ENCODE results near the gene COL8A2. TPM values are rescaled to one million over a fixed set of nuclear protein-coding genes. Genes with fewer than 3 reads are reported as not detected.
A peak's percentile ranks its signal among the peaks of the same experiment; 100 is the strongest.

The COL8A2 gene
- total and polyA plus RNA-seq, 3 experiments from 2014 or later = 0.07 to 0.18 TPM; not detected in 1

DNA sequence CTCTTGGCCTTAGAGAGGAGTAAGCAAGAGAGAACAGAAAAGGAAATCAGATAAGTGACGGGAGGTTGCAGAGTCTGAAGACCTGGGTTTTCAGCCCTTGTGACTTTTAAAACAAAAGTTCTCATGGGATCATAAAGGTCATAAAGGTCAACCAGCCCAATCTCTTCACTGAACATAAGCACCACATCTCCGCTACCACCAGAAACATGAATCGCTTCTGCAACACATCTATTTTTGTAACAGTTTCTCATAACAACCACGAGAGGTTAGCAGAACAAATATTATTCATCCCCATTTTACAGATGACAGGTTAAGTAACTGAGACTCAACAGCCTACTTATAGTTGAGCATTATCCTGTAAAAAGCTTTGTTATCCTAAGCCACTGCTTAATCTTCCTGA, 18.4 kb upstream of the COL8A2 start:
- Mint-ChIP-seq H3K36me3 (peaks cover 0 to 35% (median 8%) of the 10 kb centered on the region in 3 donors), H3K27ac (peak overlapping the region in 3 of 8 donors; percentile 1 to 55 (median 29)), H3K9me3 (no peaks in the 10 kb centered on the region), H3K4me3 (peak overlapping the region in 1 of 7 donors; percentile 17), H3K27me3 (peaks cover 0 to 1% of the 10 kb centered on the region in 2 donors), H3K4me1 (peaks cover 34 to 62% (median 60%) of the 10 kb centered on the region in 3 donors)
- ChIA-PET CTCF (interaction anchor here (5.9 kb wide), 1 partner anchor 45 kb away, joined by 36 read pairs; no protein-coding TSS in a partner anchor), POLR2A (no interaction called here)
- H3K4me3 ChIP-seq (ENCODE audit: low read length) = no peak overlapping the region
- no peak for DNase-seq
- H3K27ac ChIP-seq (ENCODE audit: low read depth, low read length) = no peak overlapping the region
- H3K9me3 ChIP-seq (ENCODE audit: low read length) = no peaks in the 10 kb centered on the region
- H3K4me1 ChIP-seq (ENCODE audit: insufficient read depth, low read length) = peaks cover 8% of the 10 kb centered on the region
- peaks cover 10% of the 10 kb centered on the region for H3K36me3 ChIP-seq (ENCODE audit: insufficient read depth, low read length)
- no peaks in the 10 kb centered on the region for H3K27me3 ChIP-seq (ENCODE audit: insufficient read depth, low read length, poor library complexity, severe bottlenecking)

DNA sequence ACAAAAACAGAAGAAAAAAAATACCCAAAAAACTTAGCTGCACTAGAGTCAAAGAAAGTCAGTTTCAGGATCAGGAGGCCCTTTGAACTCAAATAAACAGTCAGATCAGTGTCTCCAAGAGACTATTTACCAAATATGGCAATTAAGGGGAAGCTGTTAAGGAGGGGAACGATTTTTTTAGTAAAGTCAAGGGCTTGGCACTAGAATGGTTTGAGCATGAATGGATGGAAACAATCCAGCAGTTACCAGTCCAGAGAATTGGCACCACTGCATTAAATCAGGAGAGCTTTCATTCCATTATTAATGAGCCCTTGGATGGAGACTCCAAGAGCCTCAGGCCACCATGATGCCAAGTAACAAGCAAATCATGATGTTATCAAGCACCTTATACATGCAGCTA, 17.1 kb upstream of the COL8A2 start:
- POLR2A ChIA-PET = interaction anchor here (0.6 kb wide), 1 partner anchor 10 kb away, joined by 3 read pairs; no protein-coding TSS in a partner anchor
- peaks cover 23% of the 10 kb centered on the region for H3K36me3 ChIP-seq (ENCODE audit: insufficient read depth, low read length)
- H3K4me3 ChIP-seq (ENCODE audit: low read length) = no peak overlapping the region

DNA sequence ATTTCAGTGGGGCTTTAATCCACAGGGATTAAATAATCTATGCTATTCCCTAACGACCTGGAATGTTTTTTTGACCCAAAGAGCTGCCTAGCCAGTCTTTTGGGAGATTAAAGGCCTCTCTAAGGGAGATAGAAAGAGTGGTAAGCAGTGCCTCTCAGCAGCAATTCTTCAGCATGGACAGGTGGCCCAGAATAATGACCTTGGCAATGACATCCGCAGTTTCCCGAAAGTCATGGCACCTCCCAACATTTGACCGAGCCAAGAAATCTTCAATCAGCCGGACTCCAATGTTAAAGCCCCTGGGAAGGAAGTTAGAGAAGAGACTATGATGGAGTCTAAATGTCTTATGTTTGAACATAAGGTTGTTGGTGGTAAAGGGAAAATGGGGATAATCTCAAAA, 14.5 kb upstream of the COL8A2 start:
- Mint-ChIP-seq H3K27ac (peak overlapping the region in 4 of 8 donors; percentile 9 to 87 (median 57)), H3K4me3 (no peak overlapping the region), H3K27me3 (peaks cover 0 to 1% of the 10 kb centered on the region in 2 donors), H3K4me1 (peaks cover 17 to 43% (median 37%) of the 10 kb centered on the region in 3 donors), H3K9me3 (no peaks in the 10 kb centered on the region), H3K36me3 (peaks cover 0 to 52% (median 14%) of the 10 kb centered on the region in 3 donors)
- no peak overlapping the region for H3K27ac ChIP-seq (ENCODE audit: low read depth, low read length)
- no peaks in the 10 kb centered on the region for H3K9me3 ChIP-seq (ENCODE audit: low read length)
- H3K4me1 ChIP-seq (ENCODE audit: insufficient read depth, low read length) = no peaks in the 10 kb centered on the region
- H3K27me3 ChIP-seq (ENCODE audit: insufficient read depth, low read length, poor library complexity, severe bottlenecking) = no peaks in the 10 kb centered on the region
- POLR2A ChIA-PET = no interaction called here
- peaks cover 30% of the 10 kb centered on the region for H3K36me3 ChIP-seq (ENCODE audit: insufficient read depth, low read length)
- CTCF ChIA-PET = no interaction called here
- DNase-seq = no peak
- H3K4me3 ChIP-seq (ENCODE audit: low read length) = no peak overlapping the region

More for the DNA sequence above, 17.1 kb upstream of the COL8A2 start:
- peaks cover 26 to 51% (median 50%) of the 10 kb centered on the region in 3 donors for H3K4me1 Mint-ChIP-seq
- no peak overlapping the region for H3K4me3 Mint-ChIP-seq
- no peaks in the 10 kb centered on the region for H3K9me3 Mint-ChIP-seq
- CTCF ChIA-PET = interaction anchor here (0.7 to 5.9 kb wide), 4 partner anchors 9 to 144 kb away, joined by 3 to 36 read pairs (median 4); no protein-coding TSS in a partner anchor
- peak overlapping the region in 2 of 8 donors; percentile 56 to 66 for H3K27ac Mint-ChIP-seq
- peaks cover 0 to 48% (median 14%) of the 10 kb centered on the region in 3 donors for H3K36me3 Mint-ChIP-seq
- Histone ChIP-seq H3K27me3 (ENCODE audit: insufficient read depth, low read length, poor library complexity, severe bottlenecking) (no peaks in the 10 kb centered on the region), H3K4me1 (ENCODE audit: insufficient read depth, low read length) (no peaks in the 10 kb centered on the region), H3K9me3 (ENCODE audit: low read length) (no peaks in the 10 kb centered on the region), H3K27ac (ENCODE audit: low read depth, low read length) (no peak overlapping the region)
- no peak for DNase-seq
- peaks cover 0 to 1% of the 10 kb centered on the region in 2 donors for H3K27me3 Mint-ChIP-seq

DNA sequence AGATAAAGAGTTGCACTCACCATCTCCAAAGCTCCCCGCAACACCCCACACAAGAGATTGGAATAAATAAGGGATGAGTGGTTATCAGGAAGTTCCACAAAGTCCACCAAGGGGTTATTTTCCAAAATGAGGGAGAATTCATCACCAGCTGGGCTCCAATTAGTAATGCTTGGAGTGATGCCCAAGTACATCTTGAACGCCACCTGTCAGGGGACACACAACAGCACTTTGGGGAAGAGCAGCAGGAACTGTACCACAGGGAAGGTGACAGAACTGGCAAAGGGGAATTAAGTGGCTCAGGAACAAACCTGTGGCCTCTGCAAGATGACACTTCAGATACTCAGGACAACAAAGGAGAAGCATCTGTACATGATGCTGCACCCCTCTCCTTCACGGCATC, 12.8 kb upstream of the COL8A2 start:
- H3K27ac Mint-ChIP-seq = peak overlapping the region in 4 of 8 donors; percentile 19 to 70 (median 62)

DNA sequence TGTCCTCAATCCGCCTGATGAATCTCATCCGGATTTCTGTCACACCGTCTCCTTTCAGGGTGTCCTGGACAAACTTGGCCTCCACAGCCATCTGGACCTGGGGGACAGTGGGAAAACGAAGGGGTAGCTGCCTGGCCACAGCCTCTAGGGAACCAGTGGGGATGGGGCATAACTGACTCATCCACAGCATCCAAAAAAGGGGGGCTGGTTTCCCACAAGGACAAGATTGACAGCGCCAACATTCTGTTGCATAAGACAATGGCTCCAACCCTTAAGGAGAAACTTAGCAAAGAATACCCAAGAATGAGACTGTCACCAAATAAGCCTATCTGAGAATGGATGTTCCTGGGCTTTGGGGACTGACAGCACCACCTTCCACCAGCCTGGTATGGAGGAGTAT, 12.2 kb upstream of the COL8A2 start:
- Histone ChIP-seq H3K27me3 (ENCODE audit: insufficient read depth, low read length, poor library complexity, severe bottlenecking) (no peaks in the 10 kb centered on the region), H3K36me3 (ENCODE audit: insufficient read depth, low read length) (peaks cover 30% of the 10 kb centered on the region), H3K27ac (ENCODE audit: low read depth, low read length) (no peak overlapping the region), H3K4me3 (ENCODE audit: low read length) (no peak overlapping the region), H3K4me1 (ENCODE audit: insufficient read depth, low read length) (no peaks in the 10 kb centered on the region), H3K9me3 (ENCODE audit: low read length) (no peaks in the 10 kb centered on the region)
- peaks cover 0 to 1% of the 10 kb centered on the region in 2 donors for H3K27me3 Mint-ChIP-seq
- peak overlapping the region in 1 of 8 donors; percentile 19 for H3K27ac Mint-ChIP-seq
- ChIA-PET CTCF (interaction anchor here (1.2 to 4.4 kb wide), 2 partner anchors 38 to 51 kb away, joined by 5 to 76 read pairs; no protein-coding TSS in a partner anchor), POLR2A (no interaction called here)
- H3K4me3 Mint-ChIP-seq = no peak overlapping the region
- peaks cover 0 to 46% (median 14%) of the 10 kb centered on the region in 3 donors for H3K36me3 Mint-ChIP-seq
- peaks cover 8 to 28% (median 24%) of the 10 kb centered on the region in 3 donors for H3K4me1 Mint-ChIP-seq
- no peaks in the 10 kb centered on the region for H3K9me3 Mint-ChIP-seq
- no peak for DNase-seq

More for the DNA sequence above, 12.8 kb upstream of the COL8A2 start:
- POLR2A ChIA-PET = no interaction called here
- H3K36me3 Mint-ChIP-seq = peaks cover 0 to 48% (median 14%) of the 10 kb centered on the region in 3 donors
- H3K27ac ChIP-seq (ENCODE audit: low read depth, low read length) = no peak overlapping the region
- H3K27me3 Mint-ChIP-seq = peaks cover 0 to 1% of the 10 kb centered on the region in 2 donors
- no peaks in the 10 kb centered on the region for H3K27me3 ChIP-seq (ENCODE audit: insufficient read depth, low read length, poor library complexity, severe bottlenecking)
- H3K4me3 Mint-ChIP-seq = no peak overlapping the region
- H3K4me3 ChIP-seq (ENCODE audit: low read length) = no peak overlapping the region
- peaks cover 8 to 33% (median 28%) of the 10 kb centered on the region in 3 donors for H3K4me1 Mint-ChIP-seq
- DNase-seq = no peak
- H3K36me3 ChIP-seq (ENCODE audit: insufficient read depth, low read length) = peaks cover 30% of the 10 kb centered on the region
- H3K9me3 ChIP-seq (ENCODE audit: low read length) = no peaks in the 10 kb centered on the region
- CTCF ChIA-PET = no interaction called here
- H3K4me1 ChIP-seq (ENCODE audit: insufficient read depth, low read length) = no peaks in the 10 kb centered on the region
- no peaks in the 10 kb centered on the region for H3K9me3 Mint-ChIP-seq

DNA sequence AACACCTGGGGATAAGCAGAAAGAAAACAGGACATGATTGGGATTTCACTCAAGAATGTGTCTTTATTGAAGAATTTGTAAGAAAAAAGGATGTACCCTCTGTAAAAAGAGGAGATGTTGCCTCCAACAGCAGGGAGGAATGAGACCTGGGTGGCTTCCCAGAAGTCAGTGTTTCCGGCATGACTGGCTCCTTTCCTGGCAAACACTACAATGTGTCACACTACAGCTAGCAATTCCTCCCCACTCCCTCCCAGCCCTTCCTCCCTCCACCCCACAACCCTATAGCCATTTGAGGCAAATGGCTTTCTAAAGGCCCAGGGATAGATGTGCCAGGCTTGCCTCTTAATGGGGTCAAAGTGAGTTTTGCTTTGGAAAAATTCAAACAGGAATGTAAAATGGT, 11.5 kb upstream of the COL8A2 start:
- ChIA-PET POLR2A (no interaction called here), CTCF (interaction anchor here (1.2 to 4.4 kb wide), 3 partner anchors 9 to 51 kb away, joined by 5 to 76 read pairs (median 8); no protein-coding TSS in a partner anchor)
- no peak overlapping the region for H3K4me3 Mint-ChIP-seq
- DNase-seq = no peak
- H3K27ac Mint-ChIP-seq = peak overlapping the region in 5 of 8 donors; percentile 8 to 82 (median 47)
- Histone ChIP-seq H3K36me3 (ENCODE audit: insufficient read depth, low read length) (peaks cover 30% of the 10 kb centered on the region), H3K4me1 (ENCODE audit: insufficient read depth, low read length) (no peaks in the 10 kb centered on the region), H3K27ac (ENCODE audit: low read depth, low read length) (no peak overlapping the region), H3K27me3 (ENCODE audit: insufficient read depth, low read length, poor library complexity, severe bottlenecking) (no peaks in the 10 kb centered on the region), H3K9me3 (ENCODE audit: low read length) (no peaks in the 10 kb centered on the region), H3K4me3 (ENCODE audit: low read length) (no peak overlapping the region)
- peaks cover 0 to 1% of the 10 kb centered on the region in 2 donors for H3K27me3 Mint-ChIP-seq
- peaks cover 5 to 23% (median 19%) of the 10 kb centered on the region in 3 donors for H3K4me1 Mint-ChIP-seq
- no peaks in the 10 kb centered on the region for H3K9me3 Mint-ChIP-seq
- H3K36me3 Mint-ChIP-seq = peaks cover 0 to 45% (median 13%) of the 10 kb centered on the region in 3 donors

DNA sequence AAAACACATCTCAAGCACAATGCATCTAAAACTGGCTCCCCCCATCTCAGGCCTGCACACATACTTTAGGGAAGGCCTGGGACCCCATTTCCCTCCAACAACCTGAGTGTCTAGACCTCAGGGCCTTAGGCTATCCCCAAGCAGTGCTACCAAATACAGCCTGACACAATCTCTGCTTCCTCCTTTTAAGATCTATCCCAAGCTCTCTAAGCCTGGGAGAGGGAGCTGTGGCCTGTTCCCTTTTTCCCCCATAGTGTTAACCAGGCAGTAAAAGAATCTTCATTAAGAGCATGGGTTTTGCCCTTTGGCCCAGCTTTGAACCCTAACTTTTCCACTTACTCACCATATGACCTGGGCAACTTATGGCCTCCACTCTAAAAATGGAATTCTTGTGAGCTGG, 10.8 kb upstream of the COL8A2 start:
- ChIA-PET POLR2A (interaction anchor here (1.3 kb wide), 1 partner anchor 27 kb away, joined by 6 read pairs; no protein-coding TSS in a partner anchor), CTCF (interaction anchor here (1.3 to 4.4 kb wide), 7 partner anchors 10 to 101 kb away, joined by 4 to 76 read pairs (median 8); partner anchors contain the start of gene TRAPPC3)
- H3K27me3 ChIP-seq (ENCODE audit: insufficient read depth, low read length, poor library complexity, severe bottlenecking) = no peaks in the 10 kb centered on the region
- H3K9me3 Mint-ChIP-seq = no peaks in the 10 kb centered on the region
- H3K27me3 Mint-ChIP-seq = peaks cover 0 to 1% of the 10 kb centered on the region in 2 donors
- H3K9me3 ChIP-seq (ENCODE audit: low read length) = no peaks in the 10 kb centered on the region
- peak overlapping the region in 5 of 8 donors; percentile 12 to 68 (median 61) for H3K27ac Mint-ChIP-seq
- no peaks in the 10 kb centered on the region for H3K4me1 ChIP-seq (ENCODE audit: insufficient read depth, low read length)
- no peak for DNase-seq
- H3K36me3 ChIP-seq (ENCODE audit: insufficient read depth, low read length) = peaks cover 30% of the 10 kb centered on the region
- no peak overlapping the region for H3K4me3 ChIP-seq (ENCODE audit: low read length)
- H3K27ac ChIP-seq (ENCODE audit: low read depth, low read length) = no peak overlapping the region
- H3K4me1 Mint-ChIP-seq = peaks cover 2 to 17% (median 12%) of the 10 kb centered on the region in 3 donors
- H3K4me3 Mint-ChIP-seq = no peak overlapping the region
- H3K36me3 Mint-ChIP-seq = peaks cover 0 to 41% (median 13%) of the 10 kb centered on the region in 3 donors

DNA sequence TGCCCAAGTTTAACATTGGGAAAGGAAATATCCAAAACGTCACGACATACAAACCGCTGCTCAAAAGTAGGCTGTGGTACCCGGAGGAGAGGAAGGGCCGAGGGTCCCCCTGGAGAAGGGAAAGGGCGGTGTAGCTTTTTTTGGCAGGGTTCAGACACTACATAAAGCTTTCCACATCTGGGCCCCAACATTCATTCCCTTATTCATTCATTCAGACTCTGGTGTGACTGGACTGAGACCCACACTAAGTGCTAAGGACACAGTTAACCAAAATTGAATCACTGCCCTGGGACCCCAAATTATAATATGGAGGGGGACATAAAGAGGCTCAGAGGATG, 10.3 kb upstream of the COL8A2 start:
- Mint-ChIP-seq H3K27ac (peak overlapping the region in 3 of 8 donors; percentile 12 to 58 (median 42)), H3K4me3 (no peak overlapping the region)
- no peaks in the 10 kb centered on the region for H3K27me3 ChIP-seq (ENCODE audit: insufficient read depth, low read length, poor library complexity, severe bottlenecking)

More for the DNA sequence above, 10.3 kb upstream of the COL8A2 start:
- ChIA-PET POLR2A (interaction anchor here (1.3 kb wide), 1 partner anchor 26 kb away, joined by 6 read pairs; no protein-coding TSS in a partner anchor), CTCF (interaction anchor here (0.6 to 4.4 kb wide), 16 partner anchors 10 to 157 kb away, joined by 3 to 76 read pairs (median 5); partner anchors contain the start of gene TRAPPC3)
- Histone ChIP-seq H3K4me3 (ENCODE audit: low read length) (no peak overlapping the region), H3K4me1 (ENCODE audit: insufficient read depth, low read length) (no peaks in the 10 kb centered on the region), H3K36me3 (ENCODE audit: insufficient read depth, low read length) (peaks cover 30% of the 10 kb centered on the region), H3K27ac (ENCODE audit: low read depth, low read length) (no peak overlapping the region), H3K9me3 (ENCODE audit: low read length) (no peaks in the 10 kb centered on the region)
- peaks cover 0 to 13% (median 8%) of the 10 kb centered on the region in 3 donors for H3K4me1 Mint-ChIP-seq
- DNase-seq = no peak
- peaks cover 0 to 39% (median 13%) of the 10 kb centered on the region in 3 donors for H3K36me3 Mint-ChIP-seq
- no peaks in the 10 kb centered on the region for H3K9me3 Mint-ChIP-seq
- peaks cover 0 to 1% of the 10 kb centered on the region in 2 donors for H3K27me3 Mint-ChIP-seq
